ENCODE results near the gene ZNF770. TPM values are rescaled to one million over a fixed set of nuclear protein-coding genes. Genes with fewer than 3 reads are reported as not detected.
"Not testable (repeated sequence)": the region's sequence is repeated elsewhere in the genome, so short reads cannot be mapped to it uniquely, and the experiment has no call there.

ZNF770 gene
- total RNA-seq, 1 experiment from 2014 or later, result 6.6 TPM

GRCh38 chr15:34986771-34987480 is 1.2 kb downstream of the ZNF770 start:
- no peak for DNase-seq
- peak overlapping the region; percentile 90 for H3K4me3 ChIP-seq
- H3K9me3 ChIP-seq, result no peaks in the 10 kb centered on the region
- H3K36me3 ChIP-seq, result peaks cover 43% of the 10 kb centered on the region
- H3K27me3 ChIP-seq, result no peaks in the 10 kb centered on the region

- DNase-seq, result no peak
- H3K27me3 ChIP-seq, result no peaks in the 10 kb centered on the region
- H3K36me3 ChIP-seq, result peaks cover 48% of the 10 kb centered on the region
- no peaks in the 10 kb centered on the region for H3K9me3 ChIP-seq
- peak overlapping the region; percentile 90 for H3K4me3 ChIP-seq
Measured at GRCh38 chr15:34986326-34986725, 1.8 kb downstream of the ZNF770 start.

- Histone ChIP-seq H3K4me3 (no peak overlapping the region), H3K9me3 (no peaks in the 10 kb centered on the region), H3K36me3 (peaks cover 56% of the 10 kb centered on the region), H3K27me3 (no peaks in the 10 kb centered on the region)
- DNase-seq, result no peak
Measured at GRCh38 chr15:34984889-34985630, 3.0 kb downstream of the ZNF770 start.

GRCh38 chr15:34976743-34977142 is 11.3 kb downstream of the ZNF770 start:
- Histone ChIP-seq H3K4me3 (no peak overlapping the region), H3K9me3 (no peaks in the 10 kb centered on the region), H3K36me3 (peaks cover 11% of the 10 kb centered on the region), H3K27me3 (no peaks in the 10 kb centered on the region)
- DNase-seq, result no peak

GRCh38 chr15:34976073-34976472 is 12.0 kb downstream of the ZNF770 start:
- Histone ChIP-seq H3K27me3 (no peaks in the 10 kb centered on the region), H3K36me3 (peaks cover 8% of the 10 kb centered on the region), H3K9me3 (no peaks in the 10 kb centered on the region), H3K4me3 (no peak overlapping the region)
- no peak for DNase-seq

GRCh38 chr15:34973512-34973911 is 14.6 kb downstream of the ZNF770 start:
- Histone ChIP-seq H3K36me3 (no peaks in the 10 kb centered on the region), H3K9me3 (no peaks in the 10 kb centered on the region), H3K27me3 (no peaks in the 10 kb centered on the region), H3K4me3 (no peak overlapping the region)
- no peak for DNase-seq

- DNase-seq, H3K9me3 ChIP-seq, H3K27me3 ChIP-seq: not testable (repeated sequence)
- Histone ChIP-seq H3K4me3 (peak overlapping the region; percentile 92), H3K36me3 (peaks cover 11% of the 10 kb centered on the region)
Measured at GRCh38 chr15:34970098-34970643, 17.9 kb downstream of the ZNF770 start.

GRCh38 chr15:34969340-34970097 is 18.6 kb downstream of the ZNF770 start, which contains the start of gene AQR:
Gene AQR, minus strand, starts transcription at chr15:34969742. Its CDS starts 129 bp downstream, at chr15:34969613.
- no peaks in the 10 kb centered on the region for H3K27me3 ChIP-seq
- no peaks in the 10 kb centered on the region for H3K9me3 ChIP-seq
- DNase-seq, result peak; percentile 95
- H3K36me3 ChIP-seq, result peaks cover 11% of the 10 kb centered on the region
- H3K4me3 ChIP-seq, result peak within 1 kb of the TSS; percentile 92

- Histone ChIP-seq H3K4me3 (no peak overlapping the region), H3K9me3 (no peaks in the 10 kb centered on the region), H3K27me3 (no peaks in the 10 kb centered on the region), H3K36me3 (peaks cover 35% of the 10 kb centered on the region)
- no peak for DNase-seq
Measured at GRCh38 chr15:34964277-34964676, 23.8 kb downstream of the ZNF770 start.

- Histone ChIP-seq H3K27me3 (no peaks in the 10 kb centered on the region), H3K9me3 (no peaks in the 10 kb centered on the region), H3K4me3 (no peak overlapping the region), H3K36me3 (peaks cover 24% of the 10 kb centered on the region)
- no peak for DNase-seq
Measured at GRCh38 chr15:34953851-34954250, 34.2 kb downstream of the ZNF770 start.

GRCh38 chr15:34952481-34952880 is 35.6 kb downstream of the ZNF770 start:
- no peaks in the 10 kb centered on the region for H3K27me3 ChIP-seq
- H3K36me3 ChIP-seq, result peaks cover 30% of the 10 kb centered on the region
- no peaks in the 10 kb centered on the region for H3K9me3 ChIP-seq
- H3K4me3 ChIP-seq, result no peak overlapping the region
- no peak for DNase-seq

GRCh38 chr15:34951993-34952392 is 36.1 kb downstream of the ZNF770 start:
- H3K27me3 ChIP-seq, result no peaks in the 10 kb centered on the region
- H3K4me3 ChIP-seq, result no peak overlapping the region
- peaks cover 30% of the 10 kb centered on the region for H3K36me3 ChIP-seq
- no peaks in the 10 kb centered on the region for H3K9me3 ChIP-seq
- DNase-seq, result no peak

GRCh38 chr15:34944936-34945335 is 43.2 kb downstream of the ZNF770 start:
- Histone ChIP-seq H3K9me3 (no peaks in the 10 kb centered on the region), H3K4me3 (no peak overlapping the region), H3K36me3 (peaks cover 30% of the 10 kb centered on the region), H3K27me3 (no peaks in the 10 kb centered on the region)
- no peak for DNase-seq

GRCh38 chr15:34943711-34944110 is 44.4 kb downstream of the ZNF770 start:
- Histone ChIP-seq H3K27me3 (no peaks in the 10 kb centered on the region), H3K4me3 (no peak overlapping the region), H3K36me3 (peaks cover 34% of the 10 kb centered on the region), H3K9me3 (no peaks in the 10 kb centered on the region)
- DNase-seq, result no peak

- not testable (repeated sequence) for H3K4me3 ChIP-seq, H3K27me3 ChIP-seq, H3K9me3 ChIP-seq, DNase-seq
- H3K36me3 ChIP-seq, result peaks cover 36% of the 10 kb centered on the region
Measured at GRCh38 chr15:34943264-34943663, 44.8 kb downstream of the ZNF770 start.

GRCh38 chr15:34942363-34942762 is 45.7 kb downstream of the ZNF770 start:
- Histone ChIP-seq H3K9me3 (no peaks in the 10 kb centered on the region), H3K27me3 (no peaks in the 10 kb centered on the region), H3K4me3 (no peak overlapping the region), H3K36me3 (peaks cover 34% of the 10 kb centered on the region)
- peak; percentile 7 for DNase-seq

- peaks cover 38% of the 10 kb centered on the region for H3K36me3 ChIP-seq
- H3K27me3 ChIP-seq, result no peaks in the 10 kb centered on the region
- no peak for DNase-seq
- H3K9me3 ChIP-seq, result no peaks in the 10 kb centered on the region
- no peak overlapping the region for H3K4me3 ChIP-seq
Measured at GRCh38 chr15:34941831-34942230, 46.3 kb downstream of the ZNF770 start.

Data from MG63 (cell line).